Caki2 (cell line): ENCODE measurements around the gene LRRC8B. TPM values are rescaled to one million over a fixed set of nuclear protein-coding genes. Genes with fewer than 3 reads are reported as not detected.

Experiments
- DNase-seq: peaks from one replicate; pipeline ENCODE4 v3.0.0-alpha.2; 2015; ENCODE audit warnings: low read depth
- in situ Hi-C: cut with HindIII; loops from 2 replicates; pipeline ENCODE4 v1.10.0; 2016; ENCODE audit warnings: low sequenced_read_pairs, low pct_unique_long_range_greater_than_20kb, mixed read lengths
- total RNA-seq: library from RNA; depleted of rRNA; stranded (reverse); fragments of >200 nt; shearing (Covaris generic); gene quantifications from 2 replicates; pipeline ENCODE4 v1.2.3, GENCODE V29; 2014; ENCODE audit warnings: low replicate concordance

LRRC8B gene
- total RNA-seq, 1 experiment from 2014 or later, result 15.9 TPM

- in situ Hi-C loops, result no loop called here
- peak; percentile 25 for DNase-seq
Measured at GRCh38 chr1:89598450-89599331, 74.1 kb downstream of the LRRC8B start.

- in situ Hi-C loops, result no loop called here
- no peak for DNase-seq
Measured at GRCh38 chr1:89599332-89599630, 74.7 kb downstream of the LRRC8B start.

GRCh38 chr1:89600451-89601224 is 76.0 kb downstream of the LRRC8B start:
- DNase-seq, result no peak
- in situ Hi-C loops, result no loop called here

GRCh38 chr1:89602871-89603404 is 78.3 kb downstream of the LRRC8B start:
- in situ Hi-C loops, result no loop called here
- no peak for DNase-seq

GRCh38 chr1:89603651-89604413 is 79.2 kb downstream of the LRRC8B start:
- in situ Hi-C loops, result no loop called here
- no peak for DNase-seq

- in situ Hi-C loops, result no loop called here
- no peak for DNase-seq
Measured at GRCh38 chr1:89604414-89604735, 79.7 kb downstream of the LRRC8B start.

- in situ Hi-C loops, result no loop called here
- peak; percentile 54 for DNase-seq
Measured at GRCh38 chr1:89605692-89606091, 81.1 kb downstream of the LRRC8B start.

- DNase-seq, result no peak
- in situ Hi-C loops, result no loop called here
Measured at GRCh38 chr1:89606227-89606980, 81.8 kb downstream of the LRRC8B start.

- no peak for DNase-seq
- in situ Hi-C loops, result no loop called here
Measured at GRCh38 chr1:89607156-89607555, 82.5 kb downstream of the LRRC8B start.

GRCh38 chr1:89607586-89608318 is 83.1 kb downstream of the LRRC8B start:
- in situ Hi-C loops, result no loop called here
- no peak for DNase-seq

- in situ Hi-C loops, result no loop called here
- DNase-seq, result no peak
Measured at GRCh38 chr1:89608319-89608983, 83.8 kb downstream of the LRRC8B start.

- in situ Hi-C loops, result no loop called here
- DNase-seq, result no peak
Measured at GRCh38 chr1:89608984-89609725, 84.5 kb downstream of the LRRC8B start.

- DNase-seq, result no peak
- in situ Hi-C loops, result no loop called here
Measured at GRCh38 chr1:89609781-89610456, 85.3 kb downstream of the LRRC8B start.

- in situ Hi-C loops, result no loop called here
- DNase-seq, result no peak
Measured at GRCh38 chr1:89610457-89611011, 85.9 kb downstream of the LRRC8B start.

GRCh38 chr1:89611721-89612120 is 87.1 kb downstream of the LRRC8B start:
- in situ Hi-C loops, result no loop called here
- DNase-seq, result no peak

- DNase-seq, result no peak
- in situ Hi-C loops, result no loop called here
Measured at GRCh38 chr1:89613928-89614327, 89.3 kb downstream of the LRRC8B start.
